Putamen (tissue), 1 donor: ENCODE data around the gene BRPF3.

Experiments used
- DNase-seq: peaks from one replicate; pipeline ENCODE4 v3.0.0-alpha.2; 2016; ENCODE audit warnings: low spot score

BRPF3 gene

GRCh38 chr6:36269834-36270705, 73.5 kb downstream of the BRPF3 start, which contains the start of gene PNPLA1:
Gene PNPLA1, plus strand, starts transcription at chr6:36270060. Its CDS starts 400 bp downstream, at chr6:36270460.
- no peak for DNase-seq

DNA sequence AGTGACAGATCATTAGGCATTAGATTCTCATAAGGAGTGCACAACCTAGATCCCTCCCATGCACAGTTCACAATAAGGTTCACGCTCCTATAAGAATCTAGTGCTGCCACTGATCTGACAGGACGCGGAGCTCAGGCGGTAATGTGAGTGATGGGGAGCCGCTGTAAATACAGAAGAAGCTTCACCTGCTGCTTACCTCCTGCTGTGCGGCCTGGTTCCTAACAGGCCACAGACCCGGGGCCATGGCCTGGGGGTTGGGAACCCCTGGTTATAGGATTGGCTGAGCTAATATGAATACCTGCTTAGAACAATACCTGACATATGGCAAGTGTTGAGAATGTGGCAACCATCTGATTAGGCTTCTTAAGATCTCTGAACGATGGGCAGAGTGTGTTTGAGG, 75.7 kb downstream of the BRPF3 start:
- DNase-seq = no peak

- no peak for DNase-seq
These were observed 76.5 kb downstream of the BRPF3 start for GRCh38 chr6:36273067-36273466.

DNA sequence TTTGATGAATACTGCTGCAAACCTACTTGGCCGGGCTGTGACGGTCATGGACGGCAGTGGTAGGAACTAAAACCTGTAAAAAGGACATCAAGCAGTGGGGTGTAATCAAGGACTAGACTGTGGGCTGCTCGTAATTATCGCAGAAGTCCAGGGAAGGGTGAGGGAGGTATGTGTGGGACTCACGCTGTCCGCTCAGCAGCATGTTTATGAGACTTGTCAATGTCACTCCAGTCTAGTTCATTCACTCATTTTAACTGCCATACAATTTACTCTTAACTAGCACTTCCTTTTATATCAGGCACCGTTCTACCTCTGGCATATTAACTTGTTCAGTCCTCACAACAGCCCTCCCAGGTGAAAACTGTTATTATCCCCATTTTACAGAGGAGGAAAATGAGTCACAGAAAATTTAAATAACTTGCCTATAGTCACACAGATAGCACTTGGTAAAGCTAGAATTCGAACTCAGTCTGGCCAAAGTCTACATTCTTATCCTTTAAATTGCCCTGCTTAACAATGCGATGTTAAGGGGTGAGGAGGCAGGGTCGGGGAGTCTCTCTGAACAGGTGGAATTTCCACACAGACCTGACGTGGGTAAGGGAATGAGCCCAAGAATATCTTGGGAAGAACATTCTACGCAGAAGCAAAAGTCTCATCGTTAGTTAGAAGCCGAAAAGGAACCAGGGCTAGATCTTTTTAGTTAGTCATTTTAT, 77.4 kb downstream of the BRPF3 start:
- DNase-seq = no peak

- DNase-seq = no peak
These were observed 80.3 kb downstream of the BRPF3 start for GRCh38 chr6:36276581-36277536.

GRCh38 chr6:36277946-36278470, 81.5 kb downstream of the BRPF3 start:
- no peak for DNase-seq

DNA sequence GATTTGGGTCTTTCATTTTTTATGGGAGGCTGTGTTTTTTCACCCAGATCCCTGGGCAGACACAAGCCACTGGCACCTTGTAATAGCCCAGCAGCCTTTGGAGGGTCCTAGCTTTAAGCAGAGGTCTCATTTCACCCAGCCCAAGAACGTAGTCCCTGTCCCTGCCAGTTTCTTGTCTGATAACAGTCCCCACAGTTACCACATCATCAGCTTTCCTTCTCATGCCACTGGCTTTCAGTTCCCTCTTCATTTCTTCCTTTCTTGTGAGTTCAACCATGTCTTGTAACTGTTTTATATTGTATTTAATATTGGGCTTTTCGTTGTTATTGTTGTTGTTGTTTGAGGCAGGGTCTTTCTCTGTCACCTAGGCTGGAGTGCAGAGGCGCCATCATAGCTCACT, 83.9 kb downstream of the BRPF3 start:
- DNase-seq = no peak

DNA sequence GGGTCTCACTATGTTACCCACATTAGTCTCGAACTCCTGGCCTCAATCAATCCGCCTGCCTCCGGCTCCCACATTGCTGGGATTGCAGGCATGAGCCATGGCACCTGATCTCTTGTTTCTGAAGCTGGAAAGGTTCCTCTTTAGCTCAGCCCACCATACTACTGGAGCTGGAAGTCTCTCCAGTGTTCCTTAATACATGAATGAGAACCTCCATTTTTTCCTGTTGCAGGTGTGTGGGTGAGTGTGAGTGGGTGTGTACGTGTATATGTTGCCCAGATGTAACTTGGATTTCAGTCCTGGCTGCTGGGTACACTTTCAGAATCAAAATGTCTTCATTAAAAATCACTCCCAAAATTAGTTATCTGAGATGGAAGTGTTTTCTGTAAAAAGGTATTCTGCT, 84.4 kb downstream of the BRPF3 start:
- no peak for DNase-seq
